Pancreas (tissue), 10 donors: ENCODE measurements around the gene CHST13. TPM values are rescaled to one million over a fixed set of nuclear protein-coding genes. Genes with fewer than 3 reads are reported as not detected.
A peak's percentile ranks its signal among the peaks of the same experiment; 100 is the strongest.

ENCODE experiments used
- ATAC-seq, 4 donors: fragments of 200-7000 bp; cut with Tn5 transposase; one replicate each; pipeline versions ENCODE4 v1.8.0 to v1.9.1; 2020; ENCODE audit warnings: mild to moderate bottlenecking in 4 of 4, moderate library complexity in 4 of 4
- DNase-seq, 6 donors: peaks; one replicate each; pipeline ENCODE4 v3.0.0-alpha.2; 2020
- FAIRE-seq: peaks from 2 replicates; lab custom pipeline; 2012; peaks lifted over from hg19 to GRCh38; lab: Jason Lieb, UNC
- H3K27ac ChIP-seq, 4 donors: fragments of 200-600 bp; sonication (generic); 1 replicate in 3 of 4; 2 replicates in 1 of 4; pipeline versions ENCODE4 v1.5.0 to v1.8.0; 2020
- H3K27me3 ChIP-seq, 4 donors: fragments of 200-600 bp; one replicate each; pipeline ENCODE4 v1.8.0; 2021
- H3K36me3 ChIP-seq, 3 donors: fragments of 200-600 bp; sonication (generic) in 1 of 3; one replicate each; pipeline versions ENCODE4 v1.5.0 to v1.8.0; 2020 to 2021
- H3K4me1 ChIP-seq, 3 donors: fragments of 200-600 bp; one replicate each; pipeline ENCODE4 v1.8.0; 2021
- H3K4me3 ChIP-seq, 4 donors: fragments of 200-600 bp; sonication (generic) in 2 of 4; one replicate each; pipeline versions ENCODE4 v1.5.0 to v1.8.0; 2020 to 2021
- H3K9me3 ChIP-seq, 4 donors: fragments of 200-600 bp; one replicate each; pipeline ENCODE4 v1.8.0; 2021
- CTCF ChIP-seq, 4 donors: fragments of 200-600 bp; sonication (generic) in 3 of 4; IDR thresholded peaks; one replicate each; pipeline versions ENCODE4 v1.5.0 to v1.8.0; 2021; ENCODE audit warnings: antibody characterized with exemption in 4 of 4
- WGBS, 2 donors: extraction: QIAGEN DNeasy Blood & Tissue Kit; methylation state at CpG; one replicate each; pipeline ENCODE4 v1.1.7; 2013; 5-methylcytosine and 5-hydroxymethylcytosine counted together
- intact Hi-C, 3 donors: fragments of 100-400 bp; cut with DNase I; formaldehyde crosslinking; loops; one replicate each; pipeline versions ENCODE4 v1.11.1 to v1.14.2; 2022
- polyA plus RNA-seq, 2 donors: library from polyadenylated mRNA; stranded (reverse); fragments of 200-250 nt; gene quantifications; one replicate each; pipeline ENCODE4 v1.2.3, GENCODE V29; 2013
- total RNA-seq, 6 donors: library from RNA; stranded (reverse); fragmentation: NEBNext Ultra II Directional in 4 of 6; extraction: Animal tissue kit (Norgen Biotek cat#: 25700) in 4 of 6; gene quantifications; one replicate each; pipeline versions ENCODE4 v1.2.1 to v1.2.4, GENCODE V29; 2021 to 2023
- donor health status: healthy with polysubstance abuse.
- donor health status: DM: no; HTN: no; CAD: no; lungs with moderate emphysema.
- donor health status: DM: no; HTN: no; CAD: no.
- donor health status: control.
- donor health status: control.
- donor health status: Bipolar disorder and iron deficiency.
- donor health status: DM: yes; HTN: yes; CAD: no.
- donor health status: DM: no; HTN: no; CAD: no.
- donor health status: DM: no; HTN: no; CAD: no.
- donor health status: DM: yes; HTN: yes; CAD: no.

The CHST13 gene
- total and polyA plus RNA-seq, 8 donors: 0.08 to 0.28 (median 0.19) TPM; not detected in 2

- Histone ChIP-seq H3K4me3 (no peak overlapping the region), H3K36me3 (no peaks in the 10 kb centered on the region), H3K4me1 (no peaks in the 10 kb centered on the region), H3K27ac (no peak overlapping the region), H3K9me3 (no peaks in the 10 kb centered on the region), H3K27me3 (no peaks in the 10 kb centered on the region)
- FAIRE-seq (no peak), DNase-seq (peak in 1 of 6 donors; percentile 36), ATAC-seq (no peak)
- no peak for TF ChIP-seq CTCF (IDR thresholded peaks at IDR 0.05)
- intact Hi-C loops: no loop called here
- 75 to 82% methylated on average over 10 of the region's 10 CpGs for WGBS, 2 donors
Observed at GRCh38 chr3:126503701-126504100, 20.3 kb upstream of the CHST13 start.

- Histone ChIP-seq H3K9me3 (no peaks in the 10 kb centered on the region), H3K27ac (no peak overlapping the region), H3K4me3 (no peak overlapping the region), H3K4me1 (no peaks in the 10 kb centered on the region), H3K27me3 (no peaks in the 10 kb centered on the region), H3K36me3 (no peaks in the 10 kb centered on the region)
- ATAC-seq: no peak
- TF ChIP-seq CTCF (IDR thresholded peaks at IDR 0.05): no peak
- 75 to 83% methylated on average over 9 of the region's 9 CpGs for WGBS, 2 donors
- FAIRE-seq: no peak
- intact Hi-C loops: no loop called here
- DNase-seq: peak in 1 of 6 donors; percentile 29
Observed at GRCh38 chr3:126507886-126508285, 16.1 kb upstream of the CHST13 start.

GRCh38 chr3:126508564-126508964 lies 15.4 kb upstream of the CHST13 start:
- TF ChIP-seq CTCF (IDR thresholded peaks at IDR 0.05): no peak
- Histone ChIP-seq H3K9me3 (no peaks in the 10 kb centered on the region), H3K27me3 (no peaks in the 10 kb centered on the region), H3K4me1 (no peaks in the 10 kb centered on the region), H3K4me3 (no peak overlapping the region), H3K27ac (no peak overlapping the region), H3K36me3 (no peaks in the 10 kb centered on the region)
- WGBS, 2 donors: 93 to 96% methylated on average over 4 of the region's 4 CpGs
- DNase-seq: peak in 1 of 6 donors; percentile 42
- intact Hi-C loops: no loop called here
- ATAC-seq: no peak
- FAIRE-seq: no peak

GRCh38 chr3:126509597-126510307 lies 14.2 kb upstream of the CHST13 start:
- Histone ChIP-seq H3K27me3 (no peaks in the 10 kb centered on the region), H3K27ac (no peak overlapping the region), H3K36me3 (no peaks in the 10 kb centered on the region), H3K4me1 (no peaks in the 10 kb centered on the region), H3K9me3 (no peaks in the 10 kb centered on the region), H3K4me3 (no peak overlapping the region)
- intact Hi-C loops: no loop called here
- no peak for TF ChIP-seq CTCF (IDR thresholded peaks at IDR 0.05)
- ATAC-seq (no peak), FAIRE-seq (no peak), DNase-seq (peak in 2 of 6 donors; percentile 9 to 36)
- WGBS, 2 donors: 58 to 64% methylated on average over 18 of the region's 18 CpGs

- H3K27ac ChIP-seq: no peak overlapping the region
- TF ChIP-seq CTCF (IDR thresholded peaks at IDR 0.05): no peak
- FAIRE-seq (no peak), ATAC-seq (no peak), DNase-seq (peak in 1 of 6 donors; percentile 5)
- H3K4me3 ChIP-seq: no peak overlapping the region
- H3K9me3 ChIP-seq: no peaks in the 10 kb centered on the region
- no peaks in the 10 kb centered on the region for H3K36me3 ChIP-seq
- no peaks in the 10 kb centered on the region for H3K4me1 ChIP-seq
- 78 to 80% methylated on average over 22 of the region's 22 CpGs for WGBS, 2 donors
- intact Hi-C loops: no loop called here
- no peaks in the 10 kb centered on the region for H3K27me3 ChIP-seq
Observed at GRCh38 chr3:126510308-126510910, 13.5 kb upstream of the CHST13 start.
